Upper lobe of right lung (tissue), 1 donor: ENCODE data around the gene PDE6H. TPM values are rescaled to one million over a fixed set of nuclear protein-coding genes. Genes with fewer than 3 reads are reported as not detected.

ENCODE experiments used
- ATAC-seq: fragments of 200-7000 bp; cut with Tn5 transposase; one replicate; pipeline ENCODE4 v1.9.1; 2020; ENCODE audit warnings: mild to moderate bottlenecking, moderate library complexity
- DNase-seq: peaks from one replicate; pipeline ENCODE4 v3.0.0-alpha.2; 2020
- H3K27ac ChIP-seq: fragments of 200-600 bp; one replicate; pipeline ENCODE4 v1.8.0; 2022
- H3K27me3 ChIP-seq: fragments of 200-600 bp; one replicate; pipeline ENCODE4 v1.8.0; 2022; ENCODE audit warnings: mild to moderate bottlenecking
- H3K36me3 ChIP-seq: fragments of 200-600 bp; one replicate; pipeline ENCODE4 v1.8.0; 2022
- H3K4me1 ChIP-seq: fragments of 200-600 bp; one replicate; pipeline ENCODE4 v1.8.0; 2022
- H3K4me3 ChIP-seq: fragments of 200-600 bp; one replicate; pipeline ENCODE4 v1.8.0; 2022; ENCODE audit warnings: mild to moderate bottlenecking
- H3K9me3 ChIP-seq: fragments of 200-600 bp; one replicate; pipeline ENCODE4 v1.8.0; 2022
- CTCF ChIP-seq: fragments of 200-600 bp; IDR thresholded peaks from one replicate; pipeline ENCODE4 v1.8.0; 2022; ENCODE audit warnings: antibody characterized with exemption
- intact Hi-C: fragments of 100-400 bp; cut with DNase I; formaldehyde crosslinking; loops from one replicate; pipeline ENCODE4 v1.11.0; 2022
- total RNA-seq: library from RNA; stranded (reverse); fragmentation: NEBNext Ultra II Directional; extraction: Animal tissue kit (Norgen Biotek cat#: 25700); gene quantifications from one replicate; pipeline ENCODE4 v1.2.1, GENCODE V29; 2021
- donor health status: DM: no; HTN: yes; CAD: no; lungs with severe emphysema.

The PDE6H gene
- total RNA-seq, 1 donor from 2014 or later, result not detected

GRCh38 chr12:14962797-14963196 lies 10.0 kb upstream of the PDE6H start:
- H3K4me3 ChIP-seq, result no peak overlapping the region
- intact Hi-C loops, result no loop called here
- no peaks in the 10 kb centered on the region for H3K36me3 ChIP-seq
- no peak for TF ChIP-seq CTCF
- H3K27me3 ChIP-seq, result no peaks in the 10 kb centered on the region
- ATAC-seq (no peak), DNase-seq (no peak)
- H3K27ac ChIP-seq, result peak overlapping the region; percentile 85
- no peaks in the 10 kb centered on the region for H3K9me3 ChIP-seq
- H3K4me1 ChIP-seq, result peaks cover 4% of the 10 kb centered on the region

GRCh38 chr12:14963520-14963919 lies 9.3 kb upstream of the PDE6H start:
- no peak for ATAC-seq
- Histone ChIP-seq H3K36me3 (no peaks in the 10 kb centered on the region), H3K27me3 (no peaks in the 10 kb centered on the region), H3K27ac (peak overlapping the region; percentile 14), H3K4me1 (no peaks in the 10 kb centered on the region), H3K9me3 (no peaks in the 10 kb centered on the region), H3K4me3 (no peak overlapping the region)
- DNase-seq, result no peak
- intact Hi-C loops, result no loop called here
- TF ChIP-seq CTCF, result no peak

- DNase-seq (no peak), ATAC-seq (no peak)
- no peaks in the 10 kb centered on the region for H3K36me3 ChIP-seq
- intact Hi-C loops, result no loop called here
- no peaks in the 10 kb centered on the region for H3K27me3 ChIP-seq
- H3K9me3 ChIP-seq, result no peaks in the 10 kb centered on the region
- no peak for TF ChIP-seq CTCF
- H3K4me3 ChIP-seq, result no peak overlapping the region
- no peaks in the 10 kb centered on the region for H3K4me1 ChIP-seq
- H3K27ac ChIP-seq, result no peak overlapping the region
These were observed 8.4 kb upstream of the PDE6H start for GRCh38 chr12:14964406-14964805.

- TF ChIP-seq CTCF, result no peak
- Histone ChIP-seq H3K4me1 (no peaks in the 10 kb centered on the region), H3K9me3 (no peaks in the 10 kb centered on the region), H3K27me3 (no peaks in the 10 kb centered on the region), H3K4me3 (no peak overlapping the region), H3K36me3 (no peaks in the 10 kb centered on the region), H3K27ac (no peak overlapping the region)
- intact Hi-C loops, result no loop called here
- ATAC-seq, result no peak
- DNase-seq, result no peak
These were observed 7.6 kb upstream of the PDE6H start for GRCh38 chr12:14965221-14965620.

DNA sequence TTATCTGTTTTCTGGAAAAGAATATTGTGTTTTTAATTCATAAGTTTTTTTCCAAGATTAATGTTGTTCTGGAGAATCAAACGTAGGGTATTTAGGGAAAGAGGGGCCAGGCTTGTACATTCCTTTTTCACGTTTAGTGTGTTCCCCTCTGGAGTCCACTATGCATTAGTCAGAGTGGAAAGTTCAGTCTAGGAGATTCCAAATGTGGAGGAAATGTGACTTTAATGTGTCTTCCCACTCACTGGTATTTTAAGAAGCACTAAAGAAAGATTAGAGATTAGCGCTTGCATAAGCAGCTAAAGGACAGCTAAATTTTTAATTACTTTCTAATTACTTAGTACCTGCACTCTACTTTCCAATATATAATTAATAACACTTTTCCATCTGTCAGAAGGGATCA lies 4.4 kb upstream of the PDE6H start:
- Histone ChIP-seq H3K27ac (no peak overlapping the region), H3K9me3 (no peaks in the 10 kb centered on the region), H3K4me3 (no peak overlapping the region), H3K4me1 (no peaks in the 10 kb centered on the region), H3K27me3 (no peaks in the 10 kb centered on the region), H3K36me3 (no peaks in the 10 kb centered on the region)
- TF ChIP-seq CTCF, result no peak
- ATAC-seq (no peak), DNase-seq (no peak)
- intact Hi-C loops, result no loop called here

- H3K4me1 ChIP-seq, result no peaks in the 10 kb centered on the region
- ATAC-seq (no peak), DNase-seq (no peak)
- no peaks in the 10 kb centered on the region for H3K9me3 ChIP-seq
- no peak overlapping the region for H3K4me3 ChIP-seq
- H3K27ac ChIP-seq, result no peak overlapping the region
- H3K36me3 ChIP-seq, result no peaks in the 10 kb centered on the region
- no peaks in the 10 kb centered on the region for H3K27me3 ChIP-seq
- TF ChIP-seq CTCF, result no peak
- intact Hi-C loops, result no loop called here
These were observed 2.4 kb upstream of the PDE6H start for GRCh38 chr12:14970473-14970872.
